ENCODE measurements around the gene FAM222B.

GRCh38 chr17:28857905-28858800 lies 15.6 kb upstream of the FAM222B start:
- TF ChIP-seq CTCF (IDR thresholded peaks at IDR 0.05) (no peak), EZH2 (IDR thresholded peaks at IDR 0.05; ENCODE audit: borderline replicate concordance, insufficient read depth, low read depth, low read length, poor library complexity, severe bottlenecking) (no peak)
